ENCODE data around the gene ZNF140. TPM values are rescaled to one million over a fixed set of nuclear protein-coding genes. Genes with fewer than 3 reads are reported as not detected.

The ZNF140 gene
- 10.7 and 15.7 TPM in 2 replicates for total RNA-seq (2014; rRNA removed; shearing (Covaris generic))

GRCh38 chr12:133080368-133081158 lies at the start of gene ZNF140:
Gene ZNF140, plus strand, starts transcription at chr12:133080923. Its CDS starts 398 bp downstream, at chr12:133081321.
- peak; percentile 94 for DNase-seq (ENCODE audit: low read depth)

- DNase-seq (ENCODE audit: low read depth): peak; percentile 97
Measured at GRCh38 chr12:133037207-133038005, 43.3 kb upstream of the ZNF140 start, which contains the start of gene ZNF84. Gene ZNF84, plus strand, starts transcription at chr12:133037509. Its CDS starts 3,959 bp downstream, at chr12:133041468.

GRCh38 chr12:133038118-133038709 lies 42.5 kb upstream of the ZNF140 start:
- DNase-seq (ENCODE audit: low read depth): no peak

DNA sequence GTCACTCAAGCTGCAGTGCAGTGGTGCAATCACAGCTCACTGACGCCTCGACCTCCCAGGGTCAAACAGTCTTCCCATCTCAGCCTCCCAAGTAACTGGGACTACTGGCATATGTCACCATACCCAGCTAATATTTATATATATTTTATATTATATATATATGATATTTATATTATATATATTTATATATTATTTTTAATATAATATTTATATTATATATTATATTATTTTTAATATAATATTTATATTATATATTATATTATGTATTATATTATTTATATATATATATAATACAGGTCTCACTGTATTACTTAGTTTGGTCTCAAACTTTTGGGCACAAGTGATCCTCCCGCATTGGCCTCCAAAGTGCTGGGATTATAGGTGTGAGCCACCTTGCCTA lies 34.0 kb upstream of the ZNF140 start:
- DNase-seq (ENCODE audit: low read depth): no peak

GRCh38 chr12:133057446-133057845 lies 23.3 kb upstream of the ZNF140 start:
- DNase-seq (ENCODE audit: low read depth): no peak

DNA sequence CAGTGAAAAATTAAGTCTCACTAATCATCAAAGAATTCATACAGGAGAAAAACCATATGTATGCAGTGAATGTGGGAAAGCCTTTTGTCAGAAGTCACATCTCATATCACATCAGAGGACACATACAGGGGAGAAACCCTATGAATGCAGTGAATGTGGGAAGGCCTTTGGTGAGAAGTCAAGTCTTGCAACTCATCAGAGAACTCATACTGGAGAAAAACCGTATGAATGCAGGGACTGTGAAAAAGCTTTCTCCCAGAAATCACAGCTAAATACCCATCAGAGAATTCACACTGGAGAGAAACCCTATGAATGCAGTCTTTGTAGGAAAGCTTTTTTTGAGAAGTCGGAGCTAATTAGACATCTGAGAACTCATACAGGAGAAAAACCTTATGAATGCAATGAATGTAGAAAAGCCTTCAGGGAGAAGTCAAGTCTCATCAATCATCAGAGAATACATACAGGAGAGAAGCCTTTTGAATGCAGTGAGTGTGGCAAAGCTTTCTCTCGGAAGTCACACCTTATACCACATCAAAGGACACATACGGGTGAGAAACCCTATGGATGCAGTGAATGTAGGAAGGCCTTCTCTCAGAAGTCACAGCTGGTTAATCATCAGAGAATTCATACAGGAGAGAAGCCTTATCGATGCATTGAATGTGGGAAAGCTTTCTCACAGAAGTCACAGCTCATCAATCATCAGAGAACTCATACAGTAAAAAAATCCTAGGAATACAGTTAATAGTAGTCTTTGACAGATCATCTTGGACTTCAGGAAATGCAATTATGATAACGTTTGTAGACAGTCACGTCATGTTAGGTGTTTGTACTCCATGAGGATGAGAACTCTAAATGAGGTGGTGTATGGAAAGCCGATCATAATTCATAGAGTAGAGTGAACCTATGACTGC lies 22.3 kb upstream of the ZNF140 start:
- DNase-seq (ENCODE audit: low read depth): no peak

GRCh38 chr12:133061954-133062353 lies 18.8 kb upstream of the ZNF140 start:
- no peak for DNase-seq (ENCODE audit: low read depth)

DNA sequence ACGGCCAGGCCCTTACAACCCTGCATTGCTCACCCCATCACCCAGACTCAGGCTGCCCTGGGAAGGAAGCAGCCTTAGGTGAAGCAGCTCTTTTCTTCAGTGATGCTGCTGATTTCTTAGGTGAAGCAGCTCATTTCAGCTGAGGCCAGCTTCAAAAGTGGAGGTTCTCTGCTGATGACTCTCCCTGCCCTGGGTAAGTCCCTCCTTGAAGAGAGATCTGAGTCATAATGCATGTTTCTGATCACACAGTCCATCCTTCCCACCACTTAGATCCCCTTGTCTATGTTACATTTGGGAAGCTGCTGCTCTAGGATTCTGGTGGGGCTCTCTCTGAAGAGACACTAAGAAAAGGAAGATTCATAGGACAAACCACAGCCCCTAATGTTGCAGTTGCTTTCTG lies 17.2 kb upstream of the ZNF140 start:
- no peak for DNase-seq (ENCODE audit: low read depth)

DNA sequence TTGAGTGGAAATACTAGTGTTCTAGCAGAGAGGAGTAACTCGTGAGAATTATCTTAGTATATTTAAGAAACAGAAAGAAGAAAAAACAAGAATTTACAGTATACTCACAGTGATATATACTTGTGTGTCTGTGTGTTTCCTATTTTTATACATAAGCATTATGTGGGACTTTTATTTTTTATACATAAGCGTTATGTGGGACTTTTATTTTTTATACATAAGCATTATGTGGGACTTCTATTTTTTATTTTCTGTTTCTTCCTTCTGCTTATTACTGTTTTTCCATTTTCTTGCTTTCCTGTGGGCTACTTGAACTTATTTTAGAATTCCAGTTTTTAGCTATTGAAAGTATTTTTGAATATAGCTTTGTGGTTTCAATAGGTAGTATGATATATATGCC lies 6.9 kb upstream of the ZNF140 start:
- DNase-seq (ENCODE audit: low read depth): no peak

DNA sequence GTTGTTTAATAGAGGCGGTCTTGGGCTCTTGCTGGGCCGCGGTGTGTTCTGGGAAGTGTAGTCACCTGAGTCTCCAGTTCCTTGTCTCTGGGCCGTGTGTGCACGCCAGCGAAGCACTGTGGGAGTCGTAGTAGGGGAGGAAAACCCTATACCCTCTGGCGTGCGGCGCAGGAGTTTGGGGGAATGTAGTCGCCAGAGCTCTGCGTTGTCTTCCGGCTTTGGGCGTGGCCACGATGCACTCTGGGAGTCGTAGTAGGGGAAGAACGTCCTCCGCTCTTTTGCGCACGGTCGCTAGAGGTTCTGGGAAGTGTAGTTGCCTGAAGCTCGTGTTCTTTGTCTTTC lies 726 bp upstream of the ZNF140 start:
- DNase-seq (ENCODE audit: low read depth): peak; percentile 98

DNA sequence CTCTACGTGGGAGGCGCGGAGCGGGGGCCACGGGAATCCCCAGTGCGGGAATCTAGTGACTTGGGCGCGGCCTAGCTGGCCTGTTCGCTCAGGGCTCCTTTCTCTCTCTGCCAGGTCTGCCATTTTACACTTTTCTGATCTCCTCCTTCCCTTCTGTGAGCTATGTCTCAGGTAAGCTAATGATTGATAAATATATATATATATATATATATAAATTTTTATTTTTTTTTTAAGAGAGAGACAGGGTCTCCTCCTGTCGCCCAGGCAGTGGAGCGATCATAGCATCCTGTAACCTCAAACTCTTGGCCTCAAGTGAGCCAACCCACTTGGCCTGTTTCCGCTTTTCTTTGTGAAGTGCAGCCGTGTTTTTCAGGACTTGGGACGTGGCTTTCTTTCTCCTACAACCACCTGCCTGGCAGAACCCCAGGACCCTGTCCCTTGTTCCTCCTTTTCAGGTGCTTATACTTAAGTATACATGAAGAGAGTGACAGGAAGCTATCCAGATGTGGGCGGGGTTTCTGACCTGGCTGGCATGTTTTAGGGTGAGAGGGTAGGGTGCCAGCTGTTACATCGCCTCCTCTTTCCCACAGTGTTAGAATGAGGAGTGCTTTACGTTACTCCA lies 547 bp downstream of the ZNF140 start:
- DNase-seq (ENCODE audit: low read depth): no peak

DNA sequence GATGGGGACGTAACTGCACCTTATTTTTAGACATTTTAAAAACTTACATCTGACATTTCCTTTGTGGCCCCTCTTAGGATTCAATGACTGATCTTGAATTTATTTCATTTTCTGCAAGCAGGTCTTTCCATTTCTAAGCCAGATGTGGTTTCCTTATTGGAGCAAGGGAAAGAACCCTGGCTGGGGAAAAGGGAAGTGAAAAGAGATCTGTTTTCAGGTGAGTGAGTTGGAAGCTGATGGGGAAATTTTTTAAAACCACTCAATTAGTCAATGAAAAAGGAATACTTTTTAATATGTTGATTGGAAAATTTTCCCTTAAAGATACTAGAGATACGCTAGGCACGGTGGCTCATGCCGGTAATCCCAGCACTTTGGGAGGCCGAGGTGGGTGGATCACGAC lies 2.6 kb downstream of the ZNF140 start:
- DNase-seq (ENCODE audit: low read depth): no peak

GRCh38 chr12:133105620-133106019 lies 24.9 kb downstream of the ZNF140 start:
- no peak for DNase-seq (ENCODE audit: low read depth)

GRCh38 chr12:133106253-133106652 lies 25.5 kb downstream of the ZNF140 start:
- DNase-seq (ENCODE audit: low read depth): peak; percentile 7

GRCh38 chr12:133107121-133107520 lies 26.4 kb downstream of the ZNF140 start:
- no peak for DNase-seq (ENCODE audit: low read depth)

- DNase-seq (ENCODE audit: low read depth): no peak
Measured at GRCh38 chr12:133108150-133108549, 27.4 kb downstream of the ZNF140 start.

- no peak for DNase-seq (ENCODE audit: low read depth)
Measured at GRCh38 chr12:133120385-133121191, 39.9 kb downstream of the ZNF140 start.

- no peak for DNase-seq (ENCODE audit: low read depth)
Measured at GRCh38 chr12:133124674-133125073, 44.0 kb downstream of the ZNF140 start.

GRCh38 chr12:133129368-133130037 lies 48.8 kb downstream of the ZNF140 start:
- peak; percentile 47 for DNase-seq (ENCODE audit: low read depth)

Measured in M059J (cell line).